ENCODE measurements around the gene ONECUT2. TPM values are rescaled to one million over a fixed set of nuclear protein-coding genes. Genes with fewer than 3 reads are reported as not detected.

ONECUT2 gene
- total RNA-seq, 1 donor from 2014 or later, result 0.06 TPM

- Histone ChIP-seq H3K79me2 (ENCODE audit: low read depth) (no peaks in the 10 kb centered on the region), H3K9me3 (ENCODE audit: low read depth) (no peaks in the 10 kb centered on the region), H4K20me1 (ENCODE audit: low read depth) (no peaks in the 10 kb centered on the region), H3K36me3 (no peaks in the 10 kb centered on the region), H3K4me3 (no peak overlapping the region), H3F3A (ENCODE audit: low read depth) (no peaks in the 10 kb centered on the region), H3K9ac (no peak overlapping the region), H3K4me1 (peaks cover 8% of the 10 kb centered on the region), H3K27me3 (no peaks in the 10 kb centered on the region), H2AFZ (replicated peaks) (no peak overlapping the region), H3K27ac (no peak overlapping the region), H3K4me2 (no peak overlapping the region)
- Mint-ChIP-seq H3K27me3 (ENCODE audit: insufficient read depth, low read depth) (no peaks in the 10 kb centered on the region), H3K9me3 (no peaks in the 10 kb centered on the region), H3K36me3 (peaks cover 2% of the 10 kb centered on the region), H3K27ac (no peak overlapping the region), H3K4me3 (no peak overlapping the region), H3K4me1 (peaks cover 7% of the 10 kb centered on the region)
- TF ChIP-seq CTCF (IDR thresholded peaks at IDR 0.05) (no peak), EZH2phosphoT487 (IDR thresholded peaks at IDR 0.05) (no peak), EZH2 (IDR thresholded peaks at IDR 0.05) (no peak)
- no peak for DNase-seq (ENCODE audit: low spot score)
These were observed 45.6 kb downstream of the ONECUT2 start for GRCh38 chr18:57480733-57481132.

DNA sequence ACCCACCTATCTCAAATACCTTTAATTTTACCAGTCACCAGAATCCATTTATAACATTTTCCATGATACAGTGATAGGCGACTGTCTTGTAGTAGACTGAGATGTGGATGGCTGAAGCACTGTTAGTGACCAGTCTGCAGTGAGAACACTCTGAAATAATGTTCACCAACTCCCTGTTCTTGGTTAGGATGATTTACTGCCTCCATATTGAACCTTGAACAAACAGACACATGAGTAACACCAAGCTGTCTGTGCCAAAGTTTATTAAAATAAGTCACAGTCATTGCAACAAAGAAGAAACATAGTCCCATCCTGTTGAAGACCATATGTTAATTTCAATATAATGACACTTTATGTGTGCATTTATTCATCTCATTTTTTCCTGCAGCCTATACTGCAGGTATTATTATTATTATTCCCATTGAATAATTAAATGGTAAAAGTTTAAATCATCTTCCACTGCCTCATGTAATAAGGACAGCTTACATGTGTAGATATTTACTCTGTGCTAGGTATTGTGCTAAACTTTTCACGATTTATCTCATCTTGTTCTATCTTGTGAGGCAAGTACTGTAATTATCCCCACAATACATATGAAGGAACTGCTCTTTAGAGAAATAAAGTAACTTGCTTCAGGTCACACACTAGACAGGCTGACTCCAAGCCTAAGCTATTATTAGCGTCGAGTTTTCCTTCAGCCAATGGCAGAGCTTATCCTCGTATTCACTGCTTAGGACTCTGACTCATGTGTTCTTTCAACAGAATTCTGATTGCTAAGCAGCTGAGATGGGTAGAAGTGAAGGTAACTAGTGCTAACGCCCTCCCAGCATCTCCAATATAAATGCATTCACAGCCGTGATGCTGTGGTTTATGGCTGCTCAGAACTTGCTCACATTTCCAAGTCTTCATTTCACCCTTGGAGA is 62.5 kb downstream of the ONECUT2 start:
- H3K79me2 ChIP-seq (ENCODE audit: low read depth), result no peaks in the 10 kb centered on the region
- H3K9me3 ChIP-seq (ENCODE audit: low read depth), result no peaks in the 10 kb centered on the region
- TF ChIP-seq EZH2phosphoT487 (IDR thresholded peaks at IDR 0.05) (no peak), CTCF (IDR thresholded peaks at IDR 0.05) (no peak), EZH2 (IDR thresholded peaks at IDR 0.05) (no peak)
- no peak overlapping the region for H3K27ac Mint-ChIP-seq
- H3F3A ChIP-seq (ENCODE audit: low read depth), result no peaks in the 10 kb centered on the region
- H3K27me3 ChIP-seq, result no peaks in the 10 kb centered on the region
- no peak overlapping the region for H2AFZ ChIP-seq (replicated peaks)
- no peak overlapping the region for H3K9ac ChIP-seq
- no peak for DNase-seq (ENCODE audit: low spot score)
- no peaks in the 10 kb centered on the region for H3K36me3 Mint-ChIP-seq
- H4K20me1 ChIP-seq (ENCODE audit: low read depth), result no peaks in the 10 kb centered on the region
- no peaks in the 10 kb centered on the region for H3K4me1 Mint-ChIP-seq
- no peaks in the 10 kb centered on the region for H3K9me3 Mint-ChIP-seq
- no peaks in the 10 kb centered on the region for H3K27me3 Mint-ChIP-seq (ENCODE audit: insufficient read depth, low read depth)
- no peak overlapping the region for H3K4me2 ChIP-seq
- no peak overlapping the region for H3K4me3 Mint-ChIP-seq
- H3K36me3 ChIP-seq, result no peaks in the 10 kb centered on the region
- no peak overlapping the region for H3K4me3 ChIP-seq
- no peak overlapping the region for H3K27ac ChIP-seq
- H3K4me1 ChIP-seq, result no peaks in the 10 kb centered on the region

DNA sequence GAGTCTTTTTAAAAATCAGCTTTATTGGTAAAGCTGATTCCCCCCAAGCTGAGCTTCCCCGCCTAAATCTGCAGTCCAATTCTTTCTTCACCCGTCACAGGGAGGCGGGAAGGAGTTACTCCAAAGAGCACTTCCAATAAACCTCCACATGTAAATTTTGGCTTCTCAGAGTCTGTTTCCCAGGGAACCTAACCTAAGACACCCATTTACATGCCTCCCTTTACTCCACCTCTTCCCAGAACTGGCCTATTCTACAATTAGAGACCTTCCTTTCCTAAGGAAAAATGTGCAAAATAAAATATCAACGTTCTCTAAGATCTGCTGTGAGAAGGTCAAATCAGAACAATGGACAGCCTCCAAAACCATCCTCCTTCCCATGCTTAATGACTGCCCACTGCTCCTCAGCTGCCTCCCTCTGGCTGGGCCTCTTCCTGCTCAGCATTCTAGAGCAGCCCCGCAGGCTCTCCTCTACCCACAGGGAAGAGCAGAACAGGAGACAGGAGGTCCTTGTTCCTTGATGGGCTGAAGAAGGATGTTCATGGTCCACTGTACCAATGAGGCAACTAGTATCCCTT is 63.6 kb downstream of the ONECUT2 start:
- no peak overlapping the region for H3K4me3 Mint-ChIP-seq
- no peaks in the 10 kb centered on the region for H3K9me3 Mint-ChIP-seq
- TF ChIP-seq EZH2 (IDR thresholded peaks at IDR 0.05) (no peak), CTCF (IDR thresholded peaks at IDR 0.05) (no peak), EZH2phosphoT487 (IDR thresholded peaks at IDR 0.05) (no peak)
- Histone ChIP-seq H3K4me1 (no peaks in the 10 kb centered on the region), H3K27ac (no peak overlapping the region), H3K9me3 (ENCODE audit: low read depth) (no peaks in the 10 kb centered on the region), H3K27me3 (no peaks in the 10 kb centered on the region), H4K20me1 (ENCODE audit: low read depth) (no peaks in the 10 kb centered on the region), H3K36me3 (no peaks in the 10 kb centered on the region), H3K9ac (no peak overlapping the region), H3K79me2 (ENCODE audit: low read depth) (no peaks in the 10 kb centered on the region), H3F3A (ENCODE audit: low read depth) (no peaks in the 10 kb centered on the region), H3K4me2 (no peak overlapping the region), H3K4me3 (no peak overlapping the region), H2AFZ (replicated peaks) (no peak overlapping the region)
- H3K36me3 Mint-ChIP-seq, result no peaks in the 10 kb centered on the region
- no peaks in the 10 kb centered on the region for H3K27me3 Mint-ChIP-seq (ENCODE audit: insufficient read depth, low read depth)
- no peaks in the 10 kb centered on the region for H3K4me1 Mint-ChIP-seq
- DNase-seq (ENCODE audit: low spot score), result no peak
- no peak overlapping the region for H3K27ac Mint-ChIP-seq

Data from neural progenitor cell (in vitro differentiated cells).